Body of pancreas (tissue), 4 donors: ENCODE data around the gene AOC1. TPM values are rescaled to one million over a fixed set of nuclear protein-coding genes. Genes with fewer than 3 reads are reported as not detected.

Source experiments
- ATAC-seq: fragments of 150-250 bp; one replicate; pipeline ENCODE4 v1.9.1; 2016
- DNase-seq, 4 donors: peaks; one replicate each; pipeline ENCODE4 v3.0.0-alpha.2; 2019
- H3K27ac ChIP-seq, 4 donors: fragments of 200-600 bp; sonication (generic); 1 replicate in 3 of 4; 2 replicates in 1 of 4; pipeline versions ENCODE4 v1.5.1 to v1.6.1; 2016 to 2019; ENCODE audit warnings: mild to moderate bottlenecking in 1 of 4, mixed read lengths in 1 of 4, moderate library complexity in 1 of 4
- H3K27me3 ChIP-seq, 2 donors: fragments of 200-600 bp; sonication (generic); one replicate each; pipeline ENCODE4 v1.6.0; 2016; ENCODE audit warnings: mild to moderate bottlenecking in 1 of 2
- H3K36me3 ChIP-seq, 2 donors: fragments of 200-600 bp; sonication (generic); replicated peaks in 1 of 2; 2 replicates each; pipeline ENCODE4 v1.5.1; 2016; ENCODE audit warnings: low read depth in 2 of 2; ENCODE audit not compliant: insufficient read depth in 1 of 2
- H3K4me1 ChIP-seq: fragments of 200-600 bp; sonication (generic); one replicate; pipeline ENCODE4 v1.6.0; 2016
- H3K4me3 ChIP-seq, 2 donors: fragments of 200-600 bp; sonication (generic); 1 replicate in 1 of 2; 2 replicates in 1 of 2; pipeline ENCODE4 v1.5.1; 2016 to 2019
- H3K9me3 ChIP-seq, 3 donors: fragments of 200-600 bp; sonication (generic); 1 replicate in 2 of 3; 2 replicates in 1 of 3; pipeline ENCODE4 v1.5.1; 2016
- CTCF ChIP-seq, 7 experiments: fragments of 450-650 bp in 4 of 7; fragments of 200-600 bp in 3 of 7; sonication (generic) in 3 of 7; IDR thresholded peaks; one replicate each; pipeline ENCODE4 v1.5.1; 2016 to 2019; ENCODE audit warnings: antibody characterized with exemption in 7 of 7
- POLR2A ChIP-seq, 3 donors: fragments of 450-650 bp; IDR thresholded peaks; one replicate each; pipeline ENCODE4 v1.6.1; 2016; ENCODE audit warnings: antibody characterized with exemption in 3 of 3, mild to moderate bottlenecking in 2 of 3
- WGBS, 2 donors: methylation state at CpG; one replicate each; pipeline ENCODE4 v1.1.5; 2017; 5-methylcytosine and 5-hydroxymethylcytosine counted together
- intact Hi-C: fragments of 100-400 bp; cut with DNase I; formaldehyde crosslinking; loops from one replicate; pipeline ENCODE4 v1.15.1; 2023
- total RNA-seq, 2 donors: library from RNA; depleted of rRNA; stranded (reverse); fragments of >200 nt; gene quantifications; one replicate each; pipeline ENCODE4 v1.1.0, GENCODE V29; 2016

The AOC1 gene
- total RNA-seq, 2 donors from 2014 or later = 1.6 TPM; not detected in 1

- H3K27me3 ChIP-seq = no peaks in the 10 kb centered on the region
- no peak for ATAC-seq
- no peak overlapping the region for H3K4me3 ChIP-seq
- intact Hi-C loops = no loop called here
- no peaks in the 10 kb centered on the region for H3K9me3 ChIP-seq
- H3K4me1 ChIP-seq = no peaks in the 10 kb centered on the region
- no peak for DNase-seq
- TF ChIP-seq CTCF (IDR thresholded peaks at IDR 0.05) = no peak
- TF ChIP-seq POLR2A (IDR thresholded peaks at IDR 0.05) = no peak
- 77 to 84% methylated on average over 3 to 4 of the region's 4 CpGs for WGBS, 2 donors
- H3K36me3 ChIP-seq = no peaks in the 10 kb centered on the region
- no peak overlapping the region for H3K27ac ChIP-seq
Measured at GRCh38 chr7:150842716-150843115, 9.6 kb upstream of the AOC1 start.

DNA sequence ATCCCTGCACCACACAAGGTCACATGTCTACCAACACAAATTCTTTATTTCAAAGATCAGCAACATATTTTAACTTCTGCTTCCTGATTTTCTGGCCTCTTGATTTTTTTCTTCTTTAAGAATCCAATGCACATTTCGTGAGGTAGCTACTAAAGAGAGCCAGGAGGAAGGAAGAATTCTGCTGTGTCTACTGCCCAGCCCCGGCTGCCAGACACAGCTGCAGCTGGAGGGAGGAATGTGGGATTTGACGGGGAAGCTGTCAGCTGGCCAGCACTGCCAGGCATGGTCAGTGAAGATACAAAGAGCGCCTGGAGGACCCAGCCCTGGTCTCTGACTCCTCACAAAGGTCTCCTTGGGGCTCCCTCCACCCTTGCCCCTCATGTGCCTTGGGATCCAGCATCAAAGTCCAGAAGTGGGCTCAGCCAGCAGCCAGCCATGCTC, 6.9 kb upstream of the AOC1 start:
- Histone ChIP-seq H3K36me3 (no peaks in the 10 kb centered on the region), H3K27me3 (no peaks in the 10 kb centered on the region), H3K27ac (no peak overlapping the region), H3K4me1 (no peaks in the 10 kb centered on the region), H3K4me3 (no peak overlapping the region), H3K9me3 (no peaks in the 10 kb centered on the region)
- ATAC-seq = no peak
- WGBS, 2 donors = 14 to 18% methylated on average over 4 of the region's 4 CpGs
- intact Hi-C loops = no loop called here
- TF ChIP-seq POLR2A (IDR thresholded peaks at IDR 0.05) = no peak
- TF ChIP-seq CTCF (IDR thresholded peaks at IDR 0.05) = no peak
- peak in 1 of 4 donors; percentile 27 for DNase-seq

- Histone ChIP-seq H3K27me3 (no peaks in the 10 kb centered on the region), H3K36me3 (no peaks in the 10 kb centered on the region), H3K27ac (no peak overlapping the region), H3K9me3 (no peaks in the 10 kb centered on the region), H3K4me1 (no peaks in the 10 kb centered on the region), H3K4me3 (no peak overlapping the region)
- no peak for TF ChIP-seq CTCF (IDR thresholded peaks at IDR 0.05)
- TF ChIP-seq POLR2A (IDR thresholded peaks at IDR 0.05) = no peak
- WGBS, 2 donors = 85 to 86% methylated on average over 10 to 14 of the region's 14 CpGs
- no peak for DNase-seq
- ATAC-seq = no peak
- intact Hi-C loops = no loop called here
Measured at GRCh38 chr7:150846291-150847115, 5.8 kb upstream of the AOC1 start.

DNA sequence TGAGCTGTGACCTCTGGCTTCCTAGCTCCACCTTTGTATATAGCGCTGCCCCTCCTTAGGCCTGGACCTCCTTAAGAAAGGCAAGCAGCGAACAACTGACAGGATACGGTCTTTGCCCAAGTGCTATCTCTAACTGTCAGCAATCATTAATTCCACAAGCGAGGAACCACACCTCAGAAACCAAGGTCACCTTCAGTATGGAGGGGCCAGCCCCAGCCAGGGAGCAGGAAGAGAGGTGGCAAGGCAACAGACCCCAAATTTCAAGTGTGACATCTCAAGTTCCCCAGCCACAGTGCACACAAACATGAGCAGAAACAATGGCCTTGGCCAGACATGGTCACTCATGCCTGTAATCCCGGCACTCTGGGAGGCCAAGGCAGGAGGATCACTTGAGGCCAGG, 4.8 kb upstream of the AOC1 start:
- ATAC-seq = no peak

More for the DNA sequence above, 4.8 kb upstream of the AOC1 start:
- intact Hi-C loops = no loop called here
- no peaks in the 10 kb centered on the region for H3K4me1 ChIP-seq
- H3K36me3 ChIP-seq = no peaks in the 10 kb centered on the region
- H3K27me3 ChIP-seq = no peaks in the 10 kb centered on the region
- H3K9me3 ChIP-seq = no peaks in the 10 kb centered on the region
- no peak overlapping the region for H3K27ac ChIP-seq
- 69 to 78% methylated on average over 5 of the region's 5 CpGs for WGBS, 2 donors
- H3K4me3 ChIP-seq = no peak overlapping the region
- TF ChIP-seq POLR2A (IDR thresholded peaks at IDR 0.05) = no peak
- TF ChIP-seq CTCF (IDR thresholded peaks at IDR 0.05) = no peak
- no peak for DNase-seq
